HG03175 (cell line): ENCODE results near the gene EEFSEC.

Experiments used
- ATAC-seq: cut with Tn5 transposase; IDR thresholded peaks from one replicate; pipeline ENCODE4 v1.9.1; 2021; ENCODE audit warnings: mild to moderate bottlenecking, moderate library complexity; ENCODE audit not compliant: unreplicated experiment

EEFSEC gene

GRCh38 chr3:128328546-128329458, 175.5 kb downstream of the EEFSEC start:
- ATAC-seq, result no peak

- ATAC-seq, result no peak
Observed at GRCh38 chr3:128329491-128330213, 176.4 kb downstream of the EEFSEC start.

- ATAC-seq, result no peak
Observed at GRCh38 chr3:128330214-128330842, 177.0 kb downstream of the EEFSEC start.

- no peak for ATAC-seq
Observed at GRCh38 chr3:128334086-128334645, 180.9 kb downstream of the EEFSEC start.

- ATAC-seq, result no peak
Observed at GRCh38 chr3:128334766-128335165, 181.5 kb downstream of the EEFSEC start.

- no peak for ATAC-seq
Observed at GRCh38 chr3:128335621-128336296, 182.5 kb downstream of the EEFSEC start.

GRCh38 chr3:128336337-128337156, 183.3 kb downstream of the EEFSEC start:
- ATAC-seq, result no peak

- no peak for ATAC-seq
Observed at GRCh38 chr3:128337305-128337704, 184.0 kb downstream of the EEFSEC start.

DNA sequence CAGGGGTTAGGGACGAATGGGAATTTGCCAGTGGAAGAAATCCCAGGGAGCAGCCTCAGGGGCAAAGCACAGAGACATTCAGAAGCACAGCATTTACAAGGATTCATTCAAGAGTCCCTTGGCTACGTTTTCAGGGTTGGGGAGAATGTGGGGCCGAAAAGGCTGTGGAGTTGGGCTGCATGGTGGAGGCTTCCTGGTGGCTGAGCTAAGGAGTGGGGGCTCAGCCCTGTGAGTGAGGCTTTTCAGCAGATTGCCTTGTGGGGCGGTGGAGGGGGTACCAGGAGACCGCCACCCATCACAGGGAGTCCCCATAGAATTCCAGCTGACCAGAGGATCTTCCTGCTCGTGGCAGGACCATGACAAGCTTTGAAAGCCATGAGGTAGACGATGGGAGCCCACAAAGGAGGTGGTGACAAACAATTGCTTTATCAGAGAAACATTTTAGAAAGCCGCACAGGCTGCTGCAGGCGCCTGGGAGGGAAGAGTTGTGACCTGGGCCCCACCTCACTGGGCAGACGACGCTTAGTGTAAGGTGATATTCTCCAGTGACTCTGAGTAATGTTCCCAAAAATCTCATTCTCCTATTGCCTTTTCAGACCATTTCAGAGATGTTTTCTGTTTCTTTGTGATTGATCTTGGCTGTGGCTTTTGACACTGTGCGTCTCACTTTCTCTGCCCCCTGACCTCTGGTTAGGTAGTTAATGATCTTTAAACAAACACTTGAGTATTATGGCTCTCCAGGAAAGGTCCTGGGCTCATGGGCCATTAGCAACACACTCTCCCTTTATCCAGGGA, 185.5 kb downstream of the EEFSEC start:
- ATAC-seq, result no peak

DNA sequence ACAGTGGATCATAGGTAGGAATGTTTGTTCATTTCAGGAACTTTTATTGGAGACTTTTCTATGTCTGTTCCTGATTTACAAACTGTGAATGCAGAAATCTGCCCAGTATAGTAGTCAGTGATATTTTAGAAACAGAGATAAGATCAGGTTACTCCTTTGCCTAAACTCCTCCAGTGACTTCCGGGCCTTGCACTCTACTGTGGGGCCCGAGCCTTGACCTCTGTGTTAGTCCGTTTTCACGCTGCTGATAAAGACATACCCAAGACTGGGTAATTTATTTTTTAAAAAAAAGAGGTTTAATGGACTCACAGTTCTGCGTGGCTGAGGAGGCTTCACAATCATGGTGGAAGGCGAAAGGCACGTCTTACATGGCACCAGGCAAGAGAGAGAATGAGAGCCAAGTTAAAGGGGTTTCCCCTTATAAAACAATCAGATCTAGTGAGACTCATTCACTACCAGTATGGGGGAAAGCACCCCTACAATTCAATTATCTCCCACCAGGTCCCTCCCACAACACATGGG, 186.3 kb downstream of the EEFSEC start:
- ATAC-seq, result no peak

GRCh38 chr3:128340198-128340903, 187.1 kb downstream of the EEFSEC start:
- no peak for ATAC-seq

DNA sequence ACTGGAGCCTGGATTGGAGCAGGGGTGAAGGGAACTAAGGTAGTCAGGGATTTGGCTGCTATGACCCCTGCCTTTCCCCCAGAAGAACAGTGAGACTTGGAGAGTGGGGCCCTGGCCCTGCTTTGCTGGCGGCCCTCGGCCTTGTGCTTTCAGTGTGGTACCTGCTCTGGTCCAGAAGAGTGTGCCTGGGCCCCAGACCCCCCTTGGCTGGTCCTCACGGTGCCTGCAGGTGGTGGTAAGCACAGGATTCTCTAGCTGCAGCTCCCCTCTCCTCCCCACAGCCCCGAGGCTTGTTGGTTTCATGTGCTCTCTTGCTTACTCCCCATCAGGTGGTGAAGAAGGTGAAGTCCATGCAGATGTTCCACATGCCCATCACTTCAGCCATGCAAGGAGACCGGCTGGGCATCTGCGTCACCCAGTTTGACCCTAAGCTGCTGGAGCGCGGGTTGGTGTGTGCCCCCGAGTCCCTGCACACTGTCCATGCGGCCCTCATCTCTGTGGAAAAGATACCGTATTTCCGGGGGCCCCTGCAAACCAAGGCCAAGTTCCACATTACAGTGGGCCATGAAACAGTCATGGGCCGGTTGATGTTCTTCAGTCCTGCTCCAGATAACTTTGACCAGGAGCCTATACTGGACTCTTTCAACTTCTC, 187.7 kb downstream of the EEFSEC start:
- no peak for ATAC-seq

DNA sequence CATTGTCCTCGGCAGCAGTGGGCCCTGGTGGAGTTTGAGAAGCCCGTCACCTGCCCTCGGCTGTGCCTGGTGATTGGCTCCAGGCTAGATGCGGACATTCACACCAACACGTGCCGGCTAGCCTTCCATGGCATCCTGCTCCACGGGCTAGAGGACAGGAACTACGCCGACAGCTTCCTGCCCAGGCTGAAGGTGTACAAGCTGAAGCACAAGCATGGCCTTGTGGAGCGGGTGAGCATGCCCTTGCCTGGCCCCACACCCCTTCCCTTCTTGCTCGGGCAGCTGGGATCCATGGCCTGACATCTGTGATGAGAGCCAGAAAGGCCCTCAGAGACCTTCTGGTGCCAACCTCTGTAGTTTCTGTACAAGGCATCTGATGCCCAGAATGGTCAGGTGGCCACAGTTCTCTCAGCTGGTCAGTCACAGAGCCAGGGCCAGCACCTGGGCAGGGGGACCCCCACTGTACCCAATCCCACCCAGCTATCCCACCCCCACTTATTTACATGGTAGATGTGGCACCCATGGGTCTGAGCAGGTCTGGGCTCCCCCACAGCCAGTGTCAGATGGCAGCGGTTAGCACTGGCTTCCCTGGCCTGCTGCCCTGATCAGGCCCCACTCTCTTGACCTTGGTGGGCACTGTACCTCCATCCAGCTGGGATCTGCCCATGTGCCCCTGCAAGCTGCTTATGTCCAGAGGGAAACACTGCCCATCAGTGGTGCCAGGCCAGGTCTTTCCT, 188.5 kb downstream of the EEFSEC start:
- ATAC-seq, result no peak

DNA sequence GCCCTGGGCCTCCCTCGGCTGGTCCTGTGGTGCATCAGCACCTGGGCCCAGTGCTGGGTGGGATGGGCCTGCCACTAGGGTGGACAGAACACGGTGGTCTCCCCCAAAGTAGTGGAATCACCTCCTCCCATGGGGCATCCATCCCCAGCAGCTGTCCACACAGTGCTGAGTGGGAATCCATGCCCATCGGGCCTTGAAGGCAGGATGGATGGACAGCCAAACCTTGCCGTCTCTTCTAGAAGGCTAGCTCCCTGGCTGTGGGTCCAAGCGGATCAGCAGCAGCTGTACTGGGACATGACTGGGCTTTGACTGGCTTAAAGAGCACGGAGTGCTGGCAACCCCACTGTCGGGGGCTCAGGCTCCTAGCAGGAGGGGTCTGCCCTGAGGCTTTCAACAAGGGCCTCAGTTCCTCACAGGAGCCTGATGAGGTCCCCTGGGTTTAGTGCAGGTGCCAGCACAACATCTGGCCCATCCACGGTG, 189.5 kb downstream of the EEFSEC start:
- no peak for ATAC-seq

- ATAC-seq, result no peak
Observed at GRCh38 chr3:128343287-128344051, 190.2 kb downstream of the EEFSEC start.
